ENCODE data around the gene MAJIN.
"Not testable (repeated sequence)": the region's sequence is repeated elsewhere in the genome, so short reads cannot be mapped to it uniquely, and the experiment has no call there.

MAJIN gene

DNA sequence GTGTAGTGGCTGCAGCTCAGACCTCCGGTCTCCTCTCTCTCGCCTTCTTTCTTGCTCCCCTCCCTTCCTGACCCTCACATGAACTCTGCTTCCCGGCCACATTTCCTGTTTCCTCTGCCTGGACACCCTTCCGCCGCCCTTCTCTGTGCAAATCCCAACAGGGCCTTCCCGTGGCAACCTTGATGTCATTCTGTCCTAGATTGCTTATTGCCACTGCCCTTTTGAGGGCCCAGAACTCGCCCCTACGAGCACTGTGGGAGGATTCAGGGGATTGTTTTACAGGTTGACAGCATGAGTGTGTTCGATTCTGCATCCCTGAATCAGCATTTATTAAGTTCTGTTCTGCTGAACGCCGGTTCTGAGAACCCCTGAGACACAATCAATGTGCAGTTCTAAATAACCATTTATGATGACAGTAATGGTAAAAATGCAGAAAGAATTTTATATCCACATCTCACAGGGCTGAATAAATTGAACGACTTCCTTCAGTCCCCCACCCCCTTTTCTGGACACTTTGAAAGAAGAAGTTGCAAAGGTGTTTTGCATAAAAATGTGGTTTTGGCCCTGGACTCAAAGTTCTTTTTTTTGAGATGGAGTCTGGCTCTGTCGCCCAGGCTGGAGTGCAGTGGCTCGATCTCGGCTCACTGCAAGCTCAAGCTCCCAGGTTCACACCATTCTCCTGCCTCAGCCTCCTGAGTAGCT lies 18.5 kb upstream of the MAJIN start:
- peak; percentile 3 for DNase-seq

DNA sequence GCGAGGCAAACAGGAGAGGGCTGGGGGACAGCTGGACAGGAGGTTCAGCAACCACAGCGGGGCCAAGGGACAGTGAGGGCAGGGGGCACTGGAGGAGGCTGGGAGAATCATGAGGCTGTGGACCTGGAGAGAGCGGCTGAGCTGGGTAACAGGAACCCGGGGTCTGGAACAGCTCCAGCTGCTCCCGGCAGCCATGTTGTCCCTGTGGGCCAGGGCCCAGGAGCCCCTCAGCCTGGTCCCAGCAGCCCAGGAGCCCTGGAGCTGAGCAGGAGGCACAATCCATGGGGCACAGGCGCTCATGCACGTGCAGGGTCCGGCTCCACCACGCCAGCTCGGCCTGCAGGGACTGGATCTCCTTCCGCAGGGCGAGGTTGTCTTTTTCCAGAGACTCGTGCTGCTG lies 17.5 kb upstream of the MAJIN start:
- DNase-seq = peak; percentile 9

DNA sequence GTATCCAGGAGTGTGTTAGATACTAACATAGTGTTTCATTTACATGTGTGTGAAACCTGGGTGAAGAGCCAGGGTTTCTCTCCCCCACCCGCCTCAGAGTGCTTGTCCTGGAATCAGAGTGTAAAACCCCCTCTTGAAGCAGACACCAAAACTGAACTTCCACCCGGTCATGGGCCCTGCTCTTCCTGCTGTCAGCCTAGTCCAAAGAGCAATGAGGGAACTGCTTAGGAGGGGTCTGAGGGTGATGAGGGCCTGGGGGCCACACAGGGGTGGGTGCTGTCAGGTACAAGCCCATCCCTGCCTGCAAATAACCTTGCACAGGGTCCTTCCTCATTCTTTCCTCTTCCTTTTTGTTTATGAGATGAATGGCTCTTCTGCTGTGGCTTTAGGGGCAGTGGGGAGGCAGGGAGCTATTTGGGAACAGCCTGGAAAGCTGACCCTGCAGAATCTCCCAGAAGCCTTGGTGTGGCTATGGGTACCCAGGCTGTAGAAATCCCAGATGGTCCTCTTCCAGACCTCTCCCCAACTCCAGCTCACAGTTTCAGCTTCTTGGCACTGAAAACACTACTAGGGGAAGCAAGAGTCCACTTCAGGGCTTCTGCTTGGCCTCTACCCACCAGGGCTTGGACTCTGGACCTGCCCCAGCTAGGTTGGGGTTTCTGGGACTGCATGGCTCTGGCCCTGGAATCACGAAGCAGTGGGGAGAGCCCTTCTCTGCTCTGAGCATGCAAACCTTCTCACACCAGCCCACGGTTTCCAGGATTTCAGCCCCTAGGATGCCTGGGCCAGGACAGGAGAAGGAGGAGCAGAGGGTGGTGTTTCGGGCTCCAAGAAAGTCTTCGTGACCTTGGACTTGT lies 16.3 kb upstream of the MAJIN start:
- DNase-seq = no peak

DNA sequence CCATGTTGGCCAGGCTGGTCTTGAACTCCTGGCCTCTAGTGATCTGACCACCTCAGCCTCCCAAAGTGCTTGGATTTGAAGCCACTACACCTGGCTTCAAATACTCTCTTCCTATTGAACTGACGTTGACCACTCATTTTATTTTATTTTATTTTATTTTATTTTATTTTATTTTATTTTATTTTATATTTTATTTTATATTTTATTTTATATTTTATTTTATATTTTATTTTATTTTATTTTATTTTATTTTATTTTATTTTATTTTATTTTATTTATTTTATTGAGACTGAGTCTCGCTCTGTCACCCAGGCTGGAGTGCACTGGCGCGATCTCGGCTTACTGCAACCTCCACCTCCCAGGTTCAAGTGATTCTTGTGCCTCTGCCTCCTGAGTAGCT lies 11.4 kb upstream of the MAJIN start:
- not testable (repeated sequence) for DNase-seq

DNA sequence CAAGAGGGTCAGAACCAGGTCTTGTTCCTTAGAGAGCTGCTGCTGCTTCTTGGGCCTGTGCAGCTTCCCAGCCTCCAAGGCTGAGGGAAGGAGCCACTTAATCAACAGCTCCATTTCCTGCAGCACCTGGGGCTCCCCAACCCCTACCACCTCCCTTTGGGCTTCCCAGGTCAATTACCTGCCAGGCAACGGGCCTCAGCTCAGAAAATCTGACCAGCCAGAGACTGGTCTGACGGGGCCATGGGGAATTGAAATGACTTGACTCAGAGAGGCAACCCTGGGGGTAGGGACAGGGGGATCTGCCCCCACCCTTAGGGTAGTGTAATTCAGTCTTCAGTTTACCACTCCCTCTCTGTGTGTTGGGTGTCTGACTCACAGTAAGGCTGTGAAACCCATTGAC lies 4.7 kb upstream of the MAJIN start:
- no peak for DNase-seq

DNA sequence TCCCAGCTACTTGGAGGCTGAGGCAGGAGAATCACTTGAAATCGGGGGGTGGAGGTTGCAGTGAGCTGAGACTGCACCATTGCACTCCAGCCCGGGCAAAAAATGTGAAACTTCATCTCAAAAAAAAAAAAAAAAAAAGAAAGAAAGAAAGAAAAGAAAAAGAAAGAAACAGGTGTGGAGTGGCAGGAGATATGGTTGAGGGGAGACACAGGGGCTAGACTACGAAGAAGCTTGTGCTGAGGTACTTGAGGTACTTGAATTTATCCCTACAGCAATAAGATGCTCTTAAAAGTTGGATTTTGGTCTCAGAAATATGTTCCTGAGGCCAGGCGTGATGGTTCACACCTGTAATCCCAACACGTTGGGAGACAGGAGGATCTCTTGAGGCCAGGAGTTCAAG lies 2.2 kb upstream of the MAJIN start:
- no peak for DNase-seq

DNA sequence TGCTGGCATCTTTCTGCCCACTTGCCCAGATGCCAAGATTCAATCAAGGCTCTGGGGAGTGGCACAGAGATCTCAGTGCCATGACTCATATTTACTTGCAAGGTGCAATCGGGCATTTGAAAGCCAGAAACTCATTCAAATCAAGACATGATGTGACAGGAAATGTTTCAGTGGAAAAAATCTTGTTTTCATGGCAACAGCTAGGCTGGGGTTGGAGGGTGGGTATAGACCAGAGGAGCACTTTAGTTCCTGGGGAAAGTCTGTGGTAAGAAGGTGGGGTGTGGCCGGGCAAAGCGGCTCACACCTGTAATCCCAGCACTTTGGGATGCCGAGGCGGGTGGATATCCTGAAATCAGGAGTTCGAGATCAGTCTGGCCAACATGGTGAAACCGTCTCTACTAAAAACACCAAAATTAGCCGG lies 1.2 kb downstream of the MAJIN start:
- DNase-seq = peak; percentile 50

DNA sequence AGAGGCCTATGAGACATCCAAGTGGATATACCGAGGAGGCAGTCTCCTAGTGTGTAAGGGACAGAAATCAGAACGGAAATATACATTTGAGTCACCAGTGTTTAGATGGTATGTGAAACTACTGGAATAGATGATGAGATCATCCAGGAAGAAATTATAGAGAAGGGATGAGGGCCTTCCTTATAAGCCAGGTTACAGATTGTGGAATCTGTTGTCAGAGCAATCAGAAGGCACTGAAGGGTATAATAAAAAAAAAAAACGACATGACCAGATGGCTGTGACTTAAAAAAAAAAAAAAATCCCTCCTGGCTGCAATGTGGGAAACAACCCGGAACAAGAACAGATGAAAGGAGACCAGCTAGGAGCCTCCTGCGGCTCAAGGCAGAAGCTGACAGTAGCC lies 2.7 kb downstream of the MAJIN start:
- DNase-seq = peak; percentile 56

DNA sequence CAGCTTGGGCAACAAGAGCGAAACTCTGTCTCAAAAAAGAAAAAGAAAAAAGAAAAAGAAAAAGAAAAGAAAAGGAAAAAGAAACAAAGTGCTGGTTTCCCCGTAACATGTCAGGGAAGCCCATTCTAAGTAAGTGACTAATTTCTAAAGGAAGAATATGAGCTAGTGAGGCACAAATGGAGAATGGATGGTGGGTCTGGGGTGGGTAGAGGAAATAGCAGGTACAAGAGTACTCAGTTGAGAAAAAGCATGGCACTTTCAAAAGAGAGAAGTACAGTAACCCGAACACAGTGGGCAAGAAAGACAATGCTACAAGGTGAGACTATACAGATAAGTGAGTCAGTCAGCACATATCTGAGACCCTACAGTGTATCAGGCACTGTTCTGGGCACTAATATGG lies 4.5 kb downstream of the MAJIN start:
- DNase-seq = no peak

DNA sequence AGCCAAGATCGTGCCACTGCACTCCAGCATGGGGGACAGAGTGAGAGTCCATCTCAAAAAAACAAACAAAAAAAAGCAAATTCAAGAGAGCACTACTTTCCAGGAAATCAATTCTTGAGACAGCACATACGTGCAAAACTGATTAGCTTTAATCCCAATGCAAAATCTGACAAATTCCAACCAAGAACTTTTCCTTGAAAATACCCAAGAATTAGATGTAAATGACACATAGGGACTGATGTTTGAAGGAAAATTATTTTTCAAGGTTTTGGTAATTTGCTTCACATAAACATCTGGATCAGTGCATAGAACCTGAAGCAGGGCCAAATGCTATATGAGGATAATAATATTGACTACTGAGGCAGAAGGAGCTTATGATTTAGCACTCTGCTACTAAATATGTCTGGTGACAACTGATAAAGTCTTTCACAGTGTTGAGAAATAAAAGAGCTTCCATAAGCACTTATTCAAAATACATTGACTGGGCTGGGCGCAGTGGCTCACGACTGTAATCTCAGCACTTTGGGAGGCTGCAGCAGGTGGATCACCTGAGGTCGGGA lies 8.8 kb downstream of the MAJIN start:
- no peak for DNase-seq

DNA sequence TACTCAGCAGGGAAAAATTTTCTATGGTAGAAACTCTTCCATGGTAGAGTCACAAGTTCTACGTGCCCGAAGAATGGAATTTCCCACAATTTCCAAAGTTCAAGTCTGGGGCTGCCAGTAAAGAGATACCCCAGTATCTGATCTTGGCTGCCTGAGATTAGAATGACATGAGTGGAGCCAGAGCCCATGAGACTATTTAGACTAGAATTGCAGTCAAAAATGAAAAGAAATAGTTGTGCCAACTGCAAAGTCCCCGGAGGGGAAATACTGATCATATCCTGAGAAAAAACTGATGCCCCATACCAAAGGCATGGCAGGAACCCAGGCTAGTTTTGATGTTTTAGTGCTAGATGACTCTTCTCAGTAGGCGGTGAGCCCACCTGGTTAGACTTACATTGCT lies 11.2 kb downstream of the MAJIN start:
- no peak for DNase-seq

DNA sequence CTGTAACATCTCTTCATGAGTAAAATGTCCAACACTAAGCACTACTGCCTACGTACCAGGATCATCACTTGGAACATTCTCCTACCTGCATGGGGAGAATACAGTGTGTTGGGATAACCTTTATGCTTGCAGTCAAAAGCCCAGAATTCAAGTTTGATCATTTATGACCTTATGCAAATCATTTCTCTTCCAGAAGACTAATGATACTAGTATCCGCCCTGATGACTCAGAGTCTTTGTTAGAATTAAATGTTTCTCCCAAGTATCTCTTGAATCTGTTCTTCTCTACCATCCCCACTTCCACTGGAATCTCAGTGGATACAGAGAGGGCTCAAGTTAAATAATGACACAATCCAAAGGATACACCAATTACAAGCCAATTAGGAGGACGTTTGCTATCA lies 12.4 kb downstream of the MAJIN start:
- no peak for DNase-seq

DNA sequence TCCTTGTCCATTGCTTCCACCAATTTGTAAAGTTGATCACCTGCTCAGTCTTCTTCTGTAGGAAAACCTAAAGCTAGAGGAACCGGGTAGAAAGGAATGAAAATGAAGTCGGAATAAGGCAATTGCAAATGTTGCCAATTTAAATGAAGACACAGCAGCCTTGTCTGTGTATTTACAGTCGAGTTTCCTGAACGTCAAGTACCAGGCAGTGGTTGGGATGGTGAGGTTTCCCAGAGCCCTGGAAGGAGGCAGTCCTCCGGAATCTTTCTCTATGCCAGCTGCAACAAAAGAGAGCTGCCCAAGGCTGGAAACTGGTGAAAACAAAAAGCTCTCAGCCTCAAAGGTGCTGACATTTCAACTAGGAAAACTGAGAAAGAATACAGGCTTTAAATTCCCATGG lies 17.7 kb downstream of the MAJIN start:
- no peak for DNase-seq

DNA sequence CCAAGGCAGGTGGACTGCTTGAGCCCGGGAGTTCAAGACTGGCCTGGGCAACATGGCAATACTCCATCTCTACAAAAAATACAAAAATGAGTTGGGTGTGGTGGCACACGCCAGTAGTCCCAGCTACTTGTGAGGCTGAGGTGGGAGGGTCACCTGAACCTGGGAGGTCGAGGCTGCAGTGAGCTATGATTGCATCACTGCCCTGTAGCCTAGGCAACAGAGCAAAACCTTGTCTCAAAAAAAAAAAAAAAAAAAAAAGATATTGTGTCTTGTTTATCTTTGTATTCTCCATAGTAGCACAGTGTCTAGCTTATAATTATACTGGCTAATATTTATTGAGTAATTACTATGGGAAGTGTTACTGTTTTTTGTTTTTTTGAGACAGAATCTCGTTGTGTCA lies 20.4 kb downstream of the MAJIN start:
- DNase-seq = no peak

DNA sequence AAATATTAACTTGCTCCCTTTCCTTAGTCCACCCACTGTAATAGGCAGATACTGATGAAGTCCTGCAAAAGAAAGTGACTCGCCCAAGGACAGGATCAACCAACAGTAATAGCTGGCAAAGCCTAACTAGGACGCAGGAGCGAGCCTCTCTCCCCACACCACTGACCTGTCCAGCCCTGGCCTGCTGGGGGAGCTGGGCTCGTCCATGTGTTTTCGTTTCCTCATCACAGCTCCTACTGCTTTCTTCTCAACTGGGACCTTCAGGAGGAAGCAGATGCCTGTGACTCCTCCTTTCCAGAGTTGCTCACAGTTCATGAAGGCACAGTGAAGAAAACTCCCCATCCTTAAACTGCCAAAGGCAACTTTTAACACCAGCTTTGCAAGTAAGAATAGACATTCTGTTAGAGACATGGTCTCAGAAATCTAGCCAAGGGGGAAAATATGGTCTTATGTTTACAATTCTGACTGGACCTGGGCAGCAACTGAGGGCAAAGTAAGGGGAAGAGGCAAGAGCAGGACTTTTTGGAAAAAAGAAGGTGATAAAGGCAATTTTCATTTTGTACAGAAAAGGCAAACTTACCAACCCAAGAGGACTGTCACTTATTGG lies 24.6 kb downstream of the MAJIN start:
- DNase-seq = no peak

DNA sequence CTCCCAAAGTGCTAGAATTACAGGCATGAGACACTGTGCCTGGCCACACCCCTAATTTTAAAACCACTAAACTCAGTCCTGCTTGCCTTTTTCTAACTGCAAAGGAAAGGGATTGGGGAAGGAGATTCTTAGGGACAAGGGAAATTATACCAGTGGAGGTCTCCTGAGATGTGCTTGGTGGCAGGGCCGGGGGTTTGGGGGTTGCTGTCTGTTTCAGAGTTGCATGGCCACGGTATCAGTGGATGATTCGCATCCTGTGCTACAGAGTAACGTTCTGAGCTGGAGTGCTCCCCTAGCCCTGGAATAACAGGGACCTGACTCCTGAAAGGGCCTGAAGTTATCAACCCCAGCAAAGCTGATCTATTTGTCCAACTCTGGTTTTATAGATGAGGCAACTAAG lies 35.4 kb downstream of the MAJIN start:
- DNase-seq = no peak

DNA sequence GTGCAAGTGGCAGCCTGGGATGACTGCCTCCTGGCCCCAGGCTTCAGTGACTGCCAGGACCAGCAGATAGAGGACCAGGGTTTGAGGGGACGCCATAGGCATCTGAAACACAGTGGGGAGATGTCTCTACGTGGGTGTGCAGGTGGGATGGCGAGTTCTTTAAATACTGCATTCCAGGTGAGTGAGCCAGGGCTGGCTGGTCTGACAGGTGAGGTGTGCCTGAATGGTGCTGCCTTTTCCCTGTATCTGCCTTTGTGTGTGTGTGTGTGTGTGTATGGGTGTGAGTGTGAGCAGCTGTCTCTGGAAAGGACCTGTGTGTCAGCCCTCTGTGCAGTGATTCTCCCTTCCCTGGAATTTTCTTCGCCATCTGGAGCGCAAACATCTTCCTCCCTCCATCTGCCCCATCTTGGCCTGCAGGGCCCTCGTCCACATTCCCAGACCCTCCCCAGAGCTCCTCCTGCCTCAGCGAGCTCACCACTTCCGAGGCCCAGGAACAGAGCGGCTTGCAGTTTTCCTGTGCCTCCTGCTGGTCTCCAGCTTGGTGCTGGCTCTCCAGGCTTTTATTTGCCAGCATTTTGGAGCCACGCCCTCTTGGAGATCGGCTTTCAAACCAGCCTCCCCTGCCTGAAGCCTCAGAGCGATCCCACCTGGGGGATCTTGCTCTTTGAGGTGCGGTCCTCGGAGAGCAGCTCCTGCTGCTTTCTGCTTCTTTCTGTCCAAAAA lies 36.4 kb downstream of the MAJIN start, which contains the start of gene GPHA2:
TSS of gene GPHA2 (minus strand) at position 535 of the 723 bp plus-strand sequence. CDS start at position 102, 433 bp downstream.
- DNase-seq = no peak

DNA sequence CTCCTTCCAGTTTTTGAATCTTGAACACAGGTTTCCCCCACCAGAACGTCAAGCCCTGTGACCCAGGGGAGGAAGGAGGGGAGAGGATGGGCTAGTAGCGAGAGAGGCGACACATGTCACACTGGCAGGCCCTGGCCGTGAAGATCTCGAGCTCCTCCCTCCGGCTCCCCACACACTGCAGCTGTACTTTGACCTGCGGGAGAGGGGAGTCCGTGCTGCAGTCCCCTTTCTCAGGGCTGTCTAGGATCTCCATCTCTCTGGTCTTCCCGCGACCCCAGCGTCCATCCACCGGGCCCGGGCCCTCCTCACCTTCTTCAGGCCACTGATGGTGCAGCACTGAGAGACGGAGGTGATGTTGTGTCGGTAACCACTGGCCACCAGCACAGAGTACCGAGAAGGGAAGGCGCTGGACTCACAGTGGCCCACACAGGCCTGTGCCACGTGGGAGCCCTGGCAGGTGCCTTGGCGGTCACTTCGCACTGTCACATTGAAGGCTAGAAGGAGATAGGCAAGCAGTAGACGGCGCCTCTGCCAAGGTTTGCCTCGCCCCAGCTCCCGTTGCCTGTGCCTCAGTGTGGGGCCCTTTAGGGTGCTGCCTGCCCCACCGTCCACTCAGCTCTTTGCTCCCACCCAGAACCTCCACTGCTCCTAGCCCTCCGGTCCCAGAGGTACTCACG lies 37.1 kb downstream of the MAJIN start:
- no peak for DNase-seq

DNA sequence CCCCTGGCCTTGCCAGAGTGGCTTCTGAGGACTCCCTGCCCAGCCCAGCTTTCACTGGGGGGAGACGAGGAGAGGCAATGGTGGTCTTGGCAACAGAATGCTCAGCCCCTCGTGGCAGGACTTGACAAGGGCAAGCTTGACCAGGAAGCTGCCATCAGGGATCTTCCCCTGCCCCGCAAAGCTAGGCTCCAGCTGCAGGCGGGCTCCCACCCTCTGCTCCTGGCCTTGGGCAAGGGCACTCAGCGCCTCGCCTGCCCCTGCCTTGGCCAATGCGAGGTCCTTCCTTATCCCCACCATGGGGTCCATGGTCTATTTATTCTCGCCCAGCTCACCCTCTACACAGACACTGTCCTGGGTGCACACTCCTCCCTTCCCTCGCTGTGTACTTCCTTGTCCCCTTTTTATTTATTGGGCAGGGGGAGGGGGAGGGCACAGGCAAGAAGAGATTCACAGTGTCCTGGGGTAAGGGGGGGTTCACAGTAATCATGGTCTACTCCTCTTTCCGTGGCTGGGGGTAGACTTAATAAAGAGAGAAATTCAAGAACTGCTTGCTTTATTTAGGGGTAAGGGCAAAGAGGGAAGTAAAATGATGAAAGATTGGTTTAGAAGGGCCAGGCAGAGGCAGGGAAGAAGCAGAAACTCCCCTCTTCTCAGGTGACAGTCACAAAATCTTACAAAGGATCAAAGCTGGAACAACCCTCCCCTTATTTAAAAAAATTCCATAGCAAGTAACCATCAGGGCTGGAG lies 37.8 kb downstream of the MAJIN start:
- DNase-seq = no peak

DNA sequence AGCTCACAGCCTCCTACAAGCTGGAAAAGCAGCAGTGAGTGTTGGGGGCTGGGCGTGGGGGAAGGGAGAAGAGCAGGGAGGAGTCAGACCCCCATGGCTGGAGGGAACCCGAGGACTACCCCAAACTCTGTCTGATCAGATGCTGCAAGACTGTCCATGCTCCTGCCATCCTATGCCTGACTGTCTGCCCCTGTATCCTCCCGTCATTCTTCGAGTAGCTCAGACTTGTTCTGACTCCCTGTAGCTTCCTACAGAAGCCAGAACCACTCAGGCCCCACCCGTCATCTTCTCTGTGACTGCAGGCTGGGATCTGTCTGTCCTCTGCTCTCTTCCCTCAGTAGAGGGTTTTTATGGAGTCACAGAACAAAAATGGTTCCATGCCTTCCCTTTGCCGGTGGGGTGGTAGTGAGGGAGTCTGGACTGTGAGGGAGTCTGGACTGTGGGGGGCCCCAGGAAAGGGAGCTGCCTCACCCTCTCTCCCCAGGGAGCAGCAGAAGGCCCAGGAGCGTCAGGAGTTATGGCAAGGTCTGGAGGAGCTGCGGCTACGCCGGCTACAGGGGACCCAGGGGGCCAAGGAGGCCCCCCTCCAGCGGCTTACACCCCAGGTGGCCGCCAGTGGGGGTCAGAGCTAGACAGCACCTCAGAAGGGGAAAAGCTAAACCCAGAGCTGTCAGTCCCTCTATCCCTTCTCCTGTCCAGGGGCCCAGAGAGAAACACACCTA lies 38.5 kb downstream of the MAJIN start:
- DNase-seq = no peak

DNA sequence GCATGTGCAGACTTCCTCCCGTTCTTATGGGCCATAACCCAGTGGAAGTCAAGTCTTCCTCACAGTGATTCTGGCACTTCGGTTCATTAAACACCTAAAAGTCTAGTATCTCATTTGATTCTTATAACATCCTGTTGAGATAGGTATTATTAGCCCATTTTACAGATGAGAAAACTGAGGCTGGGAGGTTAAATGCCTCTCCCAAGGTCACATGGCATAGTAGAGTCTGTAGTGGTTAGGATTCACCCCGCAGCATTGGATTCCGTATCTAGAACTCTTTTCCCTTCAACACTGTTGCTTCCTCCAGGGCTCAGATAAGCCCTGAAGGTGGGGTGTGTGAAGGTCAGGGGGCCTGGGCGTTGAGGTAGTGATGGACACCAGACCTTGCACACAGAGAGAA lies 39.6 kb downstream of the MAJIN start:
- DNase-seq = no peak

Measured in 8988T (cell line).